ENCODE data around the gene RASSF8. TPM values are rescaled to one million over a fixed set of nuclear protein-coding genes. Genes with fewer than 3 reads are reported as not detected.

Gene RASSF8
- total RNA-seq, 4 donors from 2014 or later: 56.8 to 81.0 (median 77.3) TPM

DNA sequence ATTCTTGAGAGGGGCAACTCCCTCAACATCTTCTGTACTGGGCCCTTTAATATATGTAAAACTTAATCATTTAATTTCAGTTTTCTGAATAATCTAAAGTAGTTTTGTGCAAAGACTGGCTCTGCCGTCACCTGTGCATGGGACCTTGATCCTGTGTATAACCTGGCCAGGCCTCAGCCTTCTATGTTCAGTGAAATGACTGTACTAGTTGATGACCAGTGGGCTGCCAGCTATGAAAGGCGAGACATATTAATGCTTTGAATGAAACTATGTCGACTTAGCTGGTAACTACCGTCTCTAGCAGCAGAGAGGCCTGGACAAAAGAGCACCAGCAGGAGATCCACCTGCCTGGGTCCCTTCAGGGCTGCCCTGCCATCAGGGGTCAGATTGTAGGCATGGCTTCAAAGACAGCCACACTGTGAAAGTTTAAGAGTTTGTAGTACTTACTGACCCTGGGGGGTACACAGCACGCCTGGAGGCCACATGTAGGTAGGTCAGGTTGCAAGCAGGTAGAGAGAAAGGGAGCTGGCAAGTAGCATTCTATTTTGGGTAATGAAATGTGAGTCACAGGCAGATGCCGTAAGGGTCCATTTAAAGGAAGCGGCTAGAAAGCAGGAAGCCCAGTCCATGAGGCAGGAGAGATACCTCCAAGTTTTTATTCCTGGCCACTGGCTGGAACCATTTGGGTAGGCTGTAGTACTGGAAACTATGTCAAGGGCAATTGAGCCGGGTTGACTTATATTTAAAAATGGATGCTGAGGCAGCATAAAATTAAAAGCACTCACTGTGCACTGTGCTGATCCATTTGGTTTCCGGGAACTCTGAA lies 89.1 kb downstream of the RASSF8 start:
- no peak for DNase-seq (ENCODE audit: extremely low spot score)
- Histone ChIP-seq H3K27me3 (no peaks in the 10 kb centered on the region), H3K4me3 (no peak overlapping the region), H3K4me1 (peaks cover 14 to 54% (median 48%) of the 10 kb centered on the region in 4 donors), H3K9me3 (no peaks in the 10 kb centered on the region), H3K27ac (replicated peaks in 1 of 4) (no peak overlapping the region), H3K36me3 (no peaks in the 10 kb centered on the region)
- intact Hi-C loops (cut with DNase I): no loop called here
- WGBS: 85% methylated on average over 9 of the region's 9 CpGs
- TF ChIP-seq POLR2A (IDR thresholded peaks at IDR 0.05; ENCODE audit: low read depth) (no peak), POLR2AphosphoS5 (IDR thresholded peaks at IDR 0.05) (no peak), EP300 (IDR thresholded peaks at IDR 0.05) (no peak)
- TF ChIP-seq, protein P1, sequence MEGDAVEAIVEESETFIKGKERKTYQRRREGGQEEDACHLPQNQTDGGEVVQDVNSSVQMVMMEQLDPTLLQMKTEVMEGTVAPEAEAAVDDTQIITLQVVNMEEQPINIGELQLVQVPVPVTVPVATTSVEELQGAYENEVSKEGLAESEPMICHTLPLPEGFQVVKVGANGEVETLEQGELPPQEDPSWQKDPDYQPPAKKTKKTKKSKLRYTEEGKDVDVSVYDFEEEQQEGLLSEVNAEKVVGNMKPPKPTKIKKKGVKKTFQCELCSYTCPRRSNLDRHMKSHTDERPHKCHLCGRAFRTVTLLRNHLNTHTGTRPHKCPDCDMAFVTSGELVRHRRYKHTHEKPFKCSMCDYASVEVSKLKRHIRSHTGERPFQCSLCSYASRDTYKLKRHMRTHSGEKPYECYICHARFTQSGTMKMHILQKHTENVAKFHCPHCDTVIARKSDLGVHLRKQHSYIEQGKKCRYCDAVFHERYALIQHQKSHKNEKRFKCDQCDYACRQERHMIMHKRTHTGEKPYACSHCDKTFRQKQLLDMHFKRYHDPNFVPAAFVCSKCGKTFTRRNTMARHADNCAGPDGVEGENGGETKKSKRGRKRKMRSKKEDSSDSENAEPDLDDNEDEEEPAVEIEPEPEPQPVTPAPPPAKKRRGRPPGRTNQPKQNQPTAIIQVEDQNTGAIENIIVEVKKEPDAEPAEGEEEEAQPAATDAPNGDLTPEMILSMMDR (IDR thresholded peaks at IDR 0.05): no peak

DNA sequence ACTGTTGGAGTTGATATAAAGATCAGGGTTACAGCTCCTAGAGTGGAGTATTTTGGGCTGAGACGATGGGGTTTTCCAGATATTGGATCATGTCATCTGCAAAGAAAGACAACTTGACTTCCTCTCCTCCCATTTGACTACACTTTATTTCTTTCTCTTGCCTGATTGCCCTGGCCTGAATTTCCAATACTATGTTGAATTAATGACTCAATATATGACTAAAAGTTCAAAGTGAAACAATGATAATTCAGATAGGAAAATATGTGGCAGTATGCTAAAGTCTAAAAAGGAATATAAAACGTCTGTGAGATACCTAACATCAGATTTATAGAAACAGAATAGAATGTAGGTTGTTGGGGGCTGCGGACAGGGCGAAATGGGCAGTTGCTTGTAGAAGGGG lies 94.2 kb downstream of the RASSF8 start:
- 73% methylated on average over 4 of the region's 4 CpGs for WGBS
- no peak overlapping the region for H3K4me3 ChIP-seq
- intact Hi-C loops (cut with DNase I): no loop called here
- TF ChIP-seq EP300 (IDR thresholded peaks at IDR 0.05) (no peak), POLR2A (IDR thresholded peaks at IDR 0.05; ENCODE audit: low read depth) (no peak), POLR2AphosphoS5 (IDR thresholded peaks at IDR 0.05) (no peak)
- TF ChIP-seq, protein P1 (IDR thresholded peaks at IDR 0.05): no peak
- peaks cover 12 to 27% (median 20%) of the 10 kb centered on the region in 4 donors for H3K4me1 ChIP-seq
- H3K27ac ChIP-seq (replicated peaks in 1 of 4): no peak overlapping the region
- H3K27me3 ChIP-seq: no peaks in the 10 kb centered on the region
- peaks cover 0 to 3% (median 2%) of the 10 kb centered on the region in 4 donors for H3K36me3 ChIP-seq
- DNase-seq (ENCODE audit: extremely low spot score): no peak
- H3K9me3 ChIP-seq: no peaks in the 10 kb centered on the region

DNA sequence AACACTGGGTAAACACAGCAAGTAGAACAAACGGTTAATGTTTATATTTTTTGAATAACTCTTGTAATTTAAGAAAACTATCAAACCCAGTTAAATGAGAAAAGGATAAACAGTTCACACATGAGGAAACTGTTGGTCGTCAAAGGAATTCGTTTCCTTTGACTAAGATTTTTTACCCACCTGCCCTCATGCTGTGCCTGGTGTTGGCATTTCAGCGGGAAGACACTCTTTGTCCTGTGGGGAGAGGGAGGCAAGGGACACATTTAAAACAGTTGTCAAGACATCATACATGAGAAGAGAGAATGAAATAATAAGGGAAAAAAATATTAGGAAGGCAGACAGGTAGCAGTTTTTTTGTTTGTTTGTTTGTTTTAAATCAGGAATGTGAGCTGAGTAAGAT lies 95.9 kb downstream of the RASSF8 start:
- intact Hi-C loops (cut with DNase I): no loop called here
- H3K4me3 ChIP-seq: no peak overlapping the region
- H3K36me3 ChIP-seq: peaks cover 0 to 9% (median 2%) of the 10 kb centered on the region in 4 donors
- WGBS: 81% methylated on average over 4 of the region's 4 CpGs
- DNase-seq (ENCODE audit: extremely low spot score): no peak
- peaks cover 10 to 22% (median 17%) of the 10 kb centered on the region in 4 donors for H3K4me1 ChIP-seq
- no peaks in the 10 kb centered on the region for H3K27me3 ChIP-seq
- TF ChIP-seq POLR2AphosphoS5 (IDR thresholded peaks at IDR 0.05) (no peak), EP300 (IDR thresholded peaks at IDR 0.05) (no peak)
- TF ChIP-seq, protein P1 (IDR thresholded peaks at IDR 0.05): no peak
- H3K9me3 ChIP-seq: no peaks in the 10 kb centered on the region
- H3K27ac ChIP-seq (replicated peaks in 1 of 4): no peak overlapping the region

DNA sequence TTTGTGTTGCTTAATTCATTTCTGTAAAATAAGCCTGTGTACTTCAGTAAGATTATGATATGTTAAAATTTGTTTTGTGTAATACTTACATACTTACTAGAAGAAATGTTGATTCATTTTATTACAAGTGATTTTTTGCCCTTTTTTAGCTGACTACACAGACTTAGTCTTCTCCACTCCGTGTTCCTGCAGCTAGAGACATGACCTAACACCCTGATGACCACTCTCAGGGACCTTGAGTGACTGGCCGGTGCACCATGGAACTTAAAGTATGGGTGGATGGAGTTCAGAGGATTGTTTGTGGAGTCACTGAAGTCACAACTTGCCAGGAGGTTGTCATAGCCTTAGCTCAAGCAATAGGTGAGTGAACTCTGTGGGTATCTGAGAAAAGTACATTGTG lies 96.6 kb downstream of the RASSF8 start:
- no peak overlapping the region for H3K4me3 ChIP-seq
- H3K9me3 ChIP-seq: no peaks in the 10 kb centered on the region
- TF ChIP-seq, protein P1 (IDR thresholded peaks at IDR 0.05): no peak
- WGBS: 86% methylated on average over 2 of the region's 2 CpGs
- DNase-seq (ENCODE audit: extremely low spot score): no peak
- no peaks in the 10 kb centered on the region for H3K27me3 ChIP-seq
- intact Hi-C loops (cut with DNase I): no loop called here
- peaks cover 0 to 9% (median 2%) of the 10 kb centered on the region in 4 donors for H3K36me3 ChIP-seq
- no peak overlapping the region for H3K27ac ChIP-seq (replicated peaks in 1 of 4)
- H3K4me1 ChIP-seq: peaks cover 10 to 22% (median 17%) of the 10 kb centered on the region in 4 donors

Data from esophagus muscularis mucosa (tissue), 4 donors.